Measurements from ENCODE around the gene TMEM87B. TPM values are rescaled to one million over a fixed set of nuclear protein-coding genes. Genes with fewer than 3 reads are reported as not detected.

Gene TMEM87B
- total and polyA plus RNA-seq, 2 of the 8 experiments (the other 6 are each of a cell fraction or from before 2014, with no cell fraction given), result 7.2 to 9.0 TPM

DNA sequence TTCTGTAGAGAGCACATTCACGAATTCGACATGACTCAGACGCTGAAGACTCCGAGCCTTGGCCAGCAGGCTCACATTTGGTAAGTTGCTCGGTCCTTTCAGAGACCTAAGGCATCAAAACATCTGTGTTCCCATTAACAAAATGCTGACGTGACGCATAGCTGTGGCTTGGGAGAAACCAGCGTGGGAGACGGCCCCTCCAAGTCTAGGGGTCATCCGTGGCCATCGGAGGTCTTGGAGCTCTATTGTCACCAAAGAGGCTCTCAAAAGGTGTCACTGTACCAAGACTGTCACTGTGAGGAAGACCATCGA is 98.1 kb downstream of the TMEM87B start:
- Histone ChIP-seq H3K4me3 (ENCODE audit: extremely low read depth in 1 of 4, insufficient read depth in 2 of 4, low read depth in 3 of 4, low read length in 4 of 4) (no peak overlapping the region), H3K36me3 (ENCODE audit: control insufficient read depth in 2 of 4, insufficient read depth in 4 of 4, low read length in 3 of 4) (no peaks in the 10 kb centered on the region), H3K4me2 (ENCODE audit: insufficient read depth in 1 of 2, low read depth in 2 of 2, low read length in 2 of 2) (no peak overlapping the region), H3K14ac (ENCODE audit: insufficient read length) (no peak overlapping the region), H3K79me1 (ENCODE audit: low read depth, low read length) (no peaks in the 10 kb centered on the region), H3K18ac (ENCODE audit: extremely low read depth, low read length) (no peak overlapping the region), H3K27ac (ENCODE audit: low read depth, low read length) (no peak overlapping the region), H4K5ac (ENCODE audit: insufficient read length, low read depth, low read length) (no peak overlapping the region), H4K8ac (ENCODE audit: extremely low read depth, insufficient read depth, low read length) (no peak overlapping the region), H3K56ac (replicated peaks; ENCODE audit: insufficient read length, low read depth, low read length) (no peak overlapping the region), H3K4ac (replicated peaks; ENCODE audit: insufficient read length, low read depth, low read length) (no peak overlapping the region), H3K9me3 (ENCODE audit: insufficient read depth in 2 of 2, low read depth in 1 of 2, low read length in 1 of 2) (no peaks in the 10 kb centered on the region), H2BK5ac (ENCODE audit: low read depth, low read length) (no peak overlapping the region), H3K79me2 (ENCODE audit: control insufficient read depth in 1 of 2, insufficient read depth in 2 of 2, low read length in 2 of 2) (no peaks in the 10 kb centered on the region), H2BK12ac (ENCODE audit: low read depth, low read length) (no peak overlapping the region), H4K20me1 (replicated peaks in 1 of 2; ENCODE audit: control insufficient read depth in 1 of 2, insufficient read depth in 2 of 2, low read length in 2 of 2) (no peaks in the 10 kb centered on the region), H2AK5ac (ENCODE audit: low read depth, low read length) (0 out of 2 replicates have a peak overlapping the region, but pooled peaks have one; percentile 82), H3K23ac (ENCODE audit: insufficient read length) (no peak overlapping the region), H2BK20ac (ENCODE audit: low read length) (no peak overlapping the region), H4K91ac (replicated peaks; ENCODE audit: insufficient read length, low read length) (no peak overlapping the region), H3K23me2 (ENCODE audit: low read depth, low read length) (no peaks in the 10 kb centered on the region), H2AFZ (ENCODE audit: low read length) (no peak overlapping the region), H3K27me3 (replicated peaks in 1 of 4; ENCODE audit: control insufficient read depth in 3 of 4, extremely low read depth in 1 of 4, insufficient read depth in 3 of 4, low read length in 3 of 4) (no peaks in the 10 kb centered on the region; a peak in 1 of 7 replicates), H3K9ac (replicated peaks in 1 of 4; ENCODE audit: extremely low read depth in 1 of 4, low read depth in 3 of 4, low read length in 3 of 4) (no peak overlapping the region), H2BK15ac (ENCODE audit: low read length) (no peak overlapping the region), H2BK120ac (replicated peaks; ENCODE audit: low read depth, low read length) (no peak overlapping the region), H3K4me1 (replicated peaks in 1 of 4; ENCODE audit: control insufficient read depth in 3 of 4, insufficient read depth in 4 of 4, low read length in 3 of 4) (peaks cover 0 to 5% (median 2%) of the 10 kb centered on the region in 4 experiments; a peak in 3 of 7 replicates)
- DNase-seq (ENCODE audit: low read depth in 1 of 2, low spot score in 2 of 2) (peak in 1 of 2 experiments; percentile 26), FAIRE-seq (no peak)
- 85% methylated on average over 12 of the region's 12 CpGs; no CpG with 5 or more reads in 1 of the 2 experiments for WGBS, 2 experiments (ENCODE audit: extremely low coverage in 1 of 2, insufficient coverage in 1 of 2, insufficient read length in 1 of 2, insufficient replicate concordance in 2 of 2, low coverage in 1 of 2, low lambda C conversion rate in 2 of 2, missing lambda C conversion rate in 1 of 2)
- ChIA-PET POLR2A (ENCODE audit: partially characterized antibody) (no interaction called here), CTCF (ENCODE audit: partially characterized antibody) (no interaction called here)
- TF ChIP-seq, protein P1, sequence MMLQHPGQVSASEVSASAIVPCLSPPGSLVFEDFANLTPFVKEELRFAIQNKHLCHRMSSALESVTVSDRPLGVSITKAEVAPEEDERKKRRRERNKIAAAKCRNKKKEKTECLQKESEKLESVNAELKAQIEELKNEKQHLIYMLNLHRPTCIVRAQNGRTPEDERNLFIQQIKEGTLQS (IDR thresholded peaks at IDR 0.05; ENCODE audit: insufficient read depth, low read depth, low read length), result no peak
- TF ChIP-seq CREB1 (IDR thresholded peaks at IDR 0.05) (no peak), RFX5 (IDR thresholded peaks at IDR 0.05; ENCODE audit: borderline replicate concordance, low read depth, low read length) (no peak), CHD2 (IDR thresholded peaks at IDR 0.05; ENCODE audit: low read length) (no peak), HDAC6 (IDR thresholded peaks at IDR 0.05; ENCODE audit: low read depth, low read length) (no peak), HDAC2 (IDR thresholded peaks at IDR 0.05; ENCODE audit: borderline replicate concordance in 1 of 2, low read depth in 2 of 2, low read length in 2 of 2) (no peak), BACH1 (IDR thresholded peaks at IDR 0.05; ENCODE audit: low read length) (no peak), SP4 (IDR thresholded peaks at IDR 0.05; ENCODE audit: low read length) (no peak), POLR2A (IDR thresholded peaks at IDR 0.05; ENCODE audit: control extremely low read depth in 1 of 2, low read depth in 2 of 2, low read length in 2 of 2) (no peak), TEAD4 (IDR thresholded peaks at IDR 0.05; ENCODE audit: low read depth, low read length) (no peak)
- TF ChIP-seq, protein P2, sequence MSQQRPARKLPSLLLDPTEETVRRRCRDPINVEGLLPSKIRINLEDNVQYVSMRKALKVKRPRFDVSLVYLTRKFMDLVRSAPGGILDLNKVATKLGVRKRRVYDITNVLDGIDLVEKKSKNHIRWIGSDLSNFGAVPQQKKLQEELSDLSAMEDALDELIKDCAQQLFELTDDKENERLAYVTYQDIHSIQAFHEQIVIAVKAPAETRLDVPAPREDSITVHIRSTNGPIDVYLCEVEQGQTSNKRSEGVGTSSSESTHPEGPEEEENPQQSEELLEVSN (IDR thresholded peaks at IDR 0.05), result no peak

Measured in H1 (cell line).